ENCODE results near the gene SLC27A1.

DNA sequence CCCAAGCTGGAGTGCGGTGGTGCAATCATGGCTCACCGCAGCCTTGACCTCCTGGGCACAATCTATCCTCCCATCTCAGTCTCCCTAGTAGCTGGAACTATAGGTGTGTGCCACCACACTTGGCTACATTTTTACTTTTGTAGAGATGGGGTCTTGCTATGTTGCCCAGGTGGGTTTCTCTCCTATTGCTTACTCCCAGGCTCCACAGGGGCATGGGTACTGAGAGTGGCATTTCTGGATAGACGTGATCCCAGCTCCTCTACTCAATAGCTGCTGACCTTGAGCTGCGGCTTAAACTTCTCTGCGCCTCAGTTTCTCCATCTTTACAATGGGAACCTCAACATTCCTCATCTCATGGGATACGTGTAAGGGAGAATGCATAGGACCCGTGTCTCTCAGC, 38.9 kb upstream of the SLC27A1 start:
- TF ChIP-seq E2F4 (IDR thresholded peaks at IDR 0.05; ENCODE audit: low read depth, low read length) (no peak), CTCF (IDR thresholded peaks at IDR 0.05 in 2 of 3, conservative IDR thresholded peaks at IDR 0.05 in 1 of 3; ENCODE audit: control insufficient read depth in 2 of 3, extremely low read depth in 1 of 3, insufficient read depth in 1 of 3, low read depth in 3 of 3, low read length in 3 of 3) (no peak)
- TF ChIP-seq, protein P1, sequence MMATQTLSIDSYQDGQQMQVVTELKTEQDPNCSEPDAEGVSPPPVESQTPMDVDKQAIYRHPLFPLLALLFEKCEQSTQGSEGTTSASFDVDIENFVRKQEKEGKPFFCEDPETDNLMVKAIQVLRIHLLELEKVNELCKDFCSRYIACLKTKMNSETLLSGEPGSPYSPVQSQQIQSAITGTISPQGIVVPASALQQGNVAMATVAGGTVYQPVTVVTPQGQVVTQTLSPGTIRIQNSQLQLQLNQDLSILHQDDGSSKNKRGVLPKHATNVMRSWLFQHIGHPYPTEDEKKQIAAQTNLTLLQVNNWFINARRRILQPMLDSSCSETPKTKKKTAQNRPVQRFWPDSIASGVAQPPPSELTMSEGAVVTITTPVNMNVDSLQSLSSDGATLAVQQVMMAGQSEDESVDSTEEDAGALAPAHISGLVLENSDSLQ (IDR thresholded peaks at IDR 0.05): no peak
